Naive thymus-derived CD4-positive, alpha-beta T cell (primary cell): Measurements from ENCODE around the gene JAM3. TPM values are rescaled to one million over a fixed set of nuclear protein-coding genes. Genes with fewer than 3 reads are reported as not detected.

ENCODE experiments used
- ATAC-seq: fragments of 150-1000 bp; cut with Tn5 transposase; 2 replicates; pipeline ENCODE4 v1.10.0; 2021; ENCODE audit warnings: mild to moderate bottlenecking, moderate library complexity
- CTCF ChIA-PET: fragments of 350-600 bp; sonication (Branson Sonifier 250); formaldehyde crosslinking; loops from one replicate; lab custom pipeline; 2021; ENCODE audit warnings: antibody characterized with exemption; lab: Charles Lee
- POLR2A ChIA-PET: fragments of 350-600 bp; sonication (Branson Sonifier 250); formaldehyde crosslinking; loops from one replicate; lab custom pipeline; 2021; ENCODE audit warnings: antibody characterized with exemption, inconsistent platforms; lab: Charles Lee
- DNase-seq, 9 donors: peaks; one replicate each; pipeline versions ENCODE4 v3.0.0 to v3.0.0-alpha.2; 2020 to 2022; ENCODE audit warnings: mixed read lengths in 1 of 9
- H3K27ac ChIP-seq: one replicate; pipeline ENCODE4 v1.7.0; 2013; ENCODE audit warnings: mild to moderate bottlenecking, low read depth, low read length, moderate library complexity
- H3K27me3 ChIP-seq, 2 donors: one replicate each; pipeline ENCODE4 v1.7.0; 2013; ENCODE audit warnings: low read length in 2 of 2, mild to moderate bottlenecking in 2 of 2, moderate library complexity in 2 of 2; ENCODE audit not compliant: control insufficient read depth in 2 of 2, insufficient read depth in 2 of 2
- H3K36me3 ChIP-seq, 3 experiments: 1 replicate in 2 of 3; 2 replicates in 1 of 3; pipeline ENCODE4 v1.7.0; 2013; ENCODE audit warnings: low read length in 3 of 3, mild to moderate bottlenecking in 3 of 3, moderate library complexity in 1 of 3; ENCODE audit not compliant: insufficient read depth in 3 of 3, control insufficient read depth in 2 of 3
- H3K4me1 ChIP-seq, 2 donors: one replicate each; pipeline ENCODE4 v1.7.0; 2013; ENCODE audit warnings: low read length in 2 of 2, mild to moderate bottlenecking in 2 of 2, moderate library complexity in 1 of 2; ENCODE audit not compliant: control insufficient read depth in 2 of 2, insufficient read depth in 2 of 2
- H3K4me3 ChIP-seq: 2 replicates; pipeline ENCODE4 v1.7.0; 2013; ENCODE audit warnings: mild to moderate bottlenecking, low read length
- H3K9me3 ChIP-seq, 3 experiments: 1 replicate in 2 of 3; 2 replicates in 1 of 3; pipeline ENCODE4 v1.7.0; 2013; ENCODE audit warnings: low read length in 3 of 3; ENCODE audit not compliant: control insufficient read depth in 2 of 3
- H3K27ac Mint-ChIP-seq, 9 donors: one replicate each; pipeline ENCODE4 v1.8.0; 2020 to 2022; ENCODE audit warnings: mixed read lengths in 9 of 9, mild to moderate bottlenecking in 8 of 9, moderate library complexity in 5 of 9, inconsistent platforms in 2 of 9
- H3K27me3 Mint-ChIP-seq, 5 donors: one replicate each; pipeline ENCODE4 v1.8.0; 2021 to 2022; ENCODE audit warnings: mixed read lengths in 5 of 5, mild to moderate bottlenecking in 1 of 5
- H3K36me3 Mint-ChIP-seq, 5 donors: one replicate each; pipeline ENCODE4 v1.8.0; 2020 to 2022; ENCODE audit warnings: mixed read lengths in 5 of 5, mild to moderate bottlenecking in 3 of 5, inconsistent platforms in 1 of 5
- H3K4me1 Mint-ChIP-seq, 7 donors: one replicate each; pipeline ENCODE4 v1.8.0; 2020 to 2022; ENCODE audit warnings: mixed read lengths in 7 of 7, mild to moderate bottlenecking in 3 of 7, inconsistent platforms in 1 of 7
- H3K4me3 Mint-ChIP-seq, 10 donors: one replicate each; pipeline ENCODE4 v1.8.0; 2020 to 2022; ENCODE audit warnings: mild to moderate bottlenecking in 10 of 10, mixed read lengths in 10 of 10, moderate library complexity in 6 of 10, inconsistent platforms in 2 of 10
- H3K9me3 Mint-ChIP-seq, 11 donors: one replicate each; pipeline ENCODE4 v1.8.0; 2020 to 2022; ENCODE audit warnings: mixed read lengths in 11 of 11, mild to moderate bottlenecking in 4 of 11, inconsistent platforms in 1 of 11, moderate library complexity in 1 of 11
- intact Hi-C, 2 donors: fragments of 100-400 bp; cut with micrococcal nuclease; formaldehyde crosslinking; loops; one replicate each; pipeline ENCODE4 v1.15.1; 2023
- polyA plus RNA-seq, 2 donors: library from polyadenylated mRNA; unstranded; fragments of 300-500 nt; fragmentation: Illumina TruSeq; gene quantifications; one replicate each; pipeline ENCODE4 v1.2.3, GENCODE V29; 2021
- total RNA-seq, 6 experiments: library from RNA in 5 of 6; stranded (reverse) in 5 of 6; gene quantifications; 1 replicate in 5 of 6; 2 replicates in 1 of 6; pipeline ENCODE4 v1.2.3 and lab custom pipeline; 2021 to 2026

The JAM3 gene
- total and polyA plus RNA-seq, 7 experiments from 2014 or later, result 4.8 to 8.2 (median 6.0) TPM

GRCh38 chr11:134032501-134033091 lies 36.3 kb upstream of the JAM3 start:
- peaks cover 42 to 53% of the 10 kb centered on the region in 2 donors for H3K4me1 ChIP-seq
- Mint-ChIP-seq H3K9me3 (peaks cover 0 to 1% (median 0%) of the 10 kb centered on the region in 11 donors), H3K27me3 (peaks cover 0 to 30% (median 0%) of the 10 kb centered on the region in 5 donors), H3K36me3 (peaks cover 0 to 4% (median 0%) of the 10 kb centered on the region in 5 donors), H3K4me1 (peaks cover 37 to 87% (median 70%) of the 10 kb centered on the region in 7 donors), H3K27ac (peak overlapping the region in 5 of 9 donors; percentile 9 to 79 (median 46)), H3K4me3 (peak overlapping the region in 8 of 10 donors; percentile 6 to 90 (median 34))
- DNase-seq (peak in 1 of 9 donors; percentile 21), ATAC-seq (no peak)
- CTCF ChIA-PET, result interaction anchor here (2.0 to 2.6 kb wide), 2 partner anchors 17 to 105 kb away, joined by 6 to 7 read pairs; no protein-coding TSS in a partner anchor
- no peaks in the 10 kb centered on the region for H3K27me3 ChIP-seq
- H3K36me3 ChIP-seq, result no peaks in the 10 kb centered on the region
- no peak overlapping the region for H3K27ac ChIP-seq
- no peaks in the 10 kb centered on the region for H3K9me3 ChIP-seq
- POLR2A ChIA-PET, result interaction anchor here (1.0 to 1.4 kb wide), 5 partner anchors 8 to 71 kb away, joined by 3 to 4 read pairs (median 3); no protein-coding TSS in a partner anchor
- intact Hi-C loops, result loop anchor here in 1 of 2 donors (10.0 kb wide), 1 partner anchor 192 kb away; the partner anchor contains the start of genes NCAPD3 and VPS26B
- H3K4me3 ChIP-seq, result no peak overlapping the region

- H3K27me3 Mint-ChIP-seq, result peaks cover 0 to 26% (median 0%) of the 10 kb centered on the region in 5 donors
- peak overlapping the region; percentile 74 to 98 (median 85) for H3K27ac Mint-ChIP-seq
- H3K36me3 ChIP-seq, result no peaks in the 10 kb centered on the region
- DNase-seq (no peak), ATAC-seq (no peak)
- POLR2A ChIA-PET, result interaction anchor here (1.1 to 1.2 kb wide), 3 partner anchors 8 to 86 kb away, joined by 3 to 4 read pairs (median 4); no protein-coding TSS in a partner anchor
- H3K4me3 ChIP-seq, result no peak overlapping the region
- H3K4me1 Mint-ChIP-seq, result peaks cover 37 to 85% (median 68%) of the 10 kb centered on the region in 7 donors
- peaks cover 35 to 52% of the 10 kb centered on the region in 2 donors for H3K4me1 ChIP-seq
- no peaks in the 10 kb centered on the region for H3K27me3 ChIP-seq
- peaks cover 0 to 4% (median 0%) of the 10 kb centered on the region in 5 donors for H3K36me3 Mint-ChIP-seq
- CTCF ChIA-PET, result interaction anchor here (0.6 to 2.6 kb wide), 4 partner anchors 17 to 106 kb away, joined by 3 to 9 read pairs (median 6); no protein-coding TSS in a partner anchor
- peak overlapping the region; percentile 63 to 95 (median 75) for H3K4me3 Mint-ChIP-seq
- peaks cover 0 to 1% (median 0%) of the 10 kb centered on the region in 11 donors for H3K9me3 Mint-ChIP-seq
- intact Hi-C loops, result loop anchor here in 1 of 2 donors (10.0 kb wide), 1 partner anchor 192 kb away; the partner anchor contains the start of genes NCAPD3 and VPS26B
- H3K27ac ChIP-seq, result peak overlapping the region; percentile 67
- no peaks in the 10 kb centered on the region for H3K9me3 ChIP-seq
Observed at GRCh38 chr11:134033276-134033675, 35.6 kb upstream of the JAM3 start.

DNA sequence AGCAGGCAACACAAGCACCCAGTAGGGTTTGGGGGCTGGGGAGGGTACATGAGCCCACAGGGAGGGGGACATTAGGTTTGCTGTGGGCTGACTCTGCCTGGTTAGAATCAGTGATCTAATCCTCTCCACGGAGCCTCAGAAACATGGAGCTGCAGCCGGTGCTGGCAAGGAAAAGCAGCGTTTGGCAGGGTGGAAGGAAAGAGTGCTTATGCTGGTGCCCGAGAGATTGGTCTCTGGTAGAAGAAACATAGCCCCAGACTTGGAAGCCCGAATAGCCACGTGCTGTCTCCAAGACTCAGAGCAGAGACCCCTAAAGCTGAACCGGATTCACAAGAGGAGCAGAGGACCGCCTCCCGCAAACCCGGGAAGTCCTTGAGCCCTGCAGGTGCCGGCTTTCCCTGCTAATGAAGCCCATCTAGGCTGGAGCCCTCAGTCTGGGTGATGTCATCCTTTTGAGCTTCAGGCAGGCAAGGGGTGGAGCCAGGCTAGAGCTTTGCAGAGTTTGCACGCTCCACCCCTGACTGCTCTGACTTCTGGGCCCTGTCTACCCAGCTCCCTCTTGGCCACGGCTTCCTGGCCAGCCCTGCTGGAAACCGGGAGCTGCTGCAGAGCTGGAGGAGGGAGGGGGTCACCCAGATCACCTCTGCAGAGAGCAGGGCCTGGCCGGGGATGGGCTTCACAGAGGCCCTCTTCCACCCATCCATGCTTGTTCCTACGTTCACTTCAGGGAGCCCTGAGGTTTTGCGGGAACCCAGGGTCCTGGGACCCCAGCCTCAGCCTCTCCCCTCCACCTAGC lies 35.0 kb upstream of the JAM3 start:
- intact Hi-C loops, result loop anchor here (1.0 to 10.0 kb wide), 4 partner anchors 34 to 191 kb away; partner anchors contain the start of genes NCAPD3 (in 1 of the 2) and VPS26B (in 1 of the 2)
- Histone ChIP-seq H3K27me3 (no peaks in the 10 kb centered on the region), H3K4me1 (peaks cover 29 to 46% of the 10 kb centered on the region in 2 donors), H3K4me3 (peak overlapping the region; percentile 25), H3K36me3 (no peaks in the 10 kb centered on the region), H3K9me3 (no peaks in the 10 kb centered on the region), H3K27ac (peak overlapping the region; percentile 67)
- H3K27ac Mint-ChIP-seq, result peak overlapping the region; percentile 74 to 98 (median 85)
- H3K4me3 Mint-ChIP-seq, result peak overlapping the region; percentile 63 to 95 (median 75)
- peaks cover 33 to 79% (median 65%) of the 10 kb centered on the region in 7 donors for H3K4me1 Mint-ChIP-seq
- POLR2A ChIA-PET, result interaction anchor here (0.7 to 1.2 kb wide), 5 partner anchors 8 to 87 kb away, joined by 3 to 4 read pairs (median 3); partner anchors contain the start of gene JAM3
- CTCF ChIA-PET, result interaction anchor here (0.6 to 2.0 kb wide), 5 partner anchors 9 to 106 kb away, joined by 3 to 9 read pairs (median 5); no protein-coding TSS in a partner anchor
- ATAC-seq, result peak; percentile 77
- peaks cover 0 to 24% (median 0%) of the 10 kb centered on the region in 5 donors for H3K27me3 Mint-ChIP-seq
- H3K36me3 Mint-ChIP-seq, result peaks cover 0 to 4% (median 0%) of the 10 kb centered on the region in 5 donors
- peak in 8 of 9 donors; percentile 38 to 74 (median 60) for DNase-seq
- H3K9me3 Mint-ChIP-seq, result peaks cover 0 to 1% (median 0%) of the 10 kb centered on the region in 11 donors

DNA sequence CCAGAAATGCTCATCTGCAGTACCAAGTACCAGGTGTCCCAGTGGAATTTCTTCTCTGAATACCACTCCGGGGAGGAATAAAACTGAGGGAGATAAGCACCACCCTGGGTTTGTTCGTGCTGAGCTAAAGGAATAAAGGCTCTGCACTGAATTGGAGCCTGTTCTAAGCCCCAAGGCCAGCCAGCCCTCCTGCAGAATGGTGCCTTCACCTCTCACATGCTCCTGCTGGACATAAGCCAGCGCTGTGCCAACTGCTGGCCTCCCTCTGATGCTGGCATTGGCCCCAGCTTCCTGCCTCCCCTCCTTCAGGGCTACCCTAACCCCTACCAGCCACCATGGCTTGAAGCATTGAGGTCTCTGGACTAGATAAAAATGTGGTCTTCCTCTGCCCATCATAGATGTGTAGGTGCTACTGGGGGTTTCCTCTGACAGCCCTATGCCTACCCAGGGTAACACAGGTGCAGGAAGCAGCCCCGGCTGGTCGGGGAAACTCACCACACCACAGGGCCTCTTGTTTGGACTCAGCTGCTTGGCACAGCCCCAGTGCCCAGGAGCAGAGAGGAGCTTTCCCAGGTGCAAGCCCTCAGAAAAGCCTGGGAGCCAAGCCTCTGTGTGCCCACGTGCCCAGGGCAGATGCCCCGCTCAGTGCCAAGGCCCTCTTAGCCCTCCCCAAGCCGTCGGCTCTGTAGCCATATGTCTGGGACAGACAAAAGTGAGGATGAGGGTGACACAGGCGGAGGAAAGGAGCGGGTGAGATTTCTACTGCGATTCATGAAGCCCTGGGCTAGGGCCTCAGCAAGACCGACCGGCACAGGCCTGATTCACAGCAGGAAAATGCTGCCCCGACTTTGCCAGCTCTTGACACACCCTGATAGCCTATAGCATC lies 34.1 kb upstream of the JAM3 start:
- no peaks in the 10 kb centered on the region for H3K36me3 ChIP-seq
- ChIA-PET CTCF (interaction anchor here (0.8 to 1.4 kb wide), 3 partner anchors 9 to 86 kb away, joined by 4 to 9 read pairs (median 5); no protein-coding TSS in a partner anchor), POLR2A (interaction anchor here (0.7 to 1.3 kb wide), 6 partner anchors 9 to 106 kb away, joined by 3 to 5 read pairs (median 4); partner anchors contain the start of gene JAM3)
- peaks cover 28 to 41% of the 10 kb centered on the region in 2 donors for H3K4me1 ChIP-seq
- H3K27me3 Mint-ChIP-seq, result peaks cover 0 to 16% (median 0%) of the 10 kb centered on the region in 5 donors
- no peak overlapping the region for H3K27ac ChIP-seq
- ATAC-seq, result no peak
- H3K9me3 ChIP-seq, result no peaks in the 10 kb centered on the region
- peak overlapping the region; percentile 21 to 98 (median 90) for H3K27ac Mint-ChIP-seq
- no peak overlapping the region for H3K4me3 ChIP-seq
- no peaks in the 10 kb centered on the region for H3K27me3 ChIP-seq
- H3K4me1 Mint-ChIP-seq, result peaks cover 33 to 71% (median 58%) of the 10 kb centered on the region in 7 donors
- H3K9me3 Mint-ChIP-seq, result peaks cover 0 to 1% (median 0%) of the 10 kb centered on the region in 11 donors
- H3K36me3 Mint-ChIP-seq, result peaks cover 0 to 4% (median 0%) of the 10 kb centered on the region in 5 donors
- no peak for DNase-seq
- intact Hi-C loops, result loop anchor here (1.0 to 10.0 kb wide), 5 partner anchors 34 to 298 kb away; partner anchors contain the start of genes GLB1L2 (in 1 of the 2), NCAPD3 (in 1 of the 2) and VPS26B (in 1 of the 2)
- peak overlapping the region; percentile 76 to 95 (median 92) for H3K4me3 Mint-ChIP-seq

DNA sequence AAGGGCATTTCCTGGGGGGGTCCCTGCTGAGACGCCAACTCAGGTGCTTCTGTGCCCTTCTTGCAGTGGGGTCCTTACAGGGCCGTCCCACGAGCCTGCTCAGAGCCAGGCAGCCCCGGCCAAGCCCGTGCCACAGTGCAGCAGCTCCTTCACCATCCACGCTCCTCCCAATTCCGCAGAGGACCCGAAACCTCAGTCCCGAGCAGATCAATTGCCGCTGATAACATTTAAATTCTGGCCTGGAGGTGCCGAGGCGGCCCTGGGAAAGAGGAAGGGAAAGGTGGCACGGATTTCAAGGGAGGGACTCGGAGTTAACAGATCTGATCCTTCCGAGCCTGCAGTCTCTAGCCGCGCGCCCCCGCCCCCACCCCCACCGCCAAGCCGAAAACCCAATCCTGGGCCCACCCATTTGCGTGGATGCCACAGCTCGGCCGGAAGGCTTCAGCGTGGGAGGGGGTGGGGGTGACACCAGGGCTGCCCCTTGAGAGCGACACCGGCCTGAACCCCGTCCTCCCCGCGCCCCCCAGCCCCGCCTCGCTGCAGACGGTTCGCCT lies 32.3 kb upstream of the JAM3 start:
- ChIA-PET POLR2A (interaction anchor here (1.1 to 3.7 kb wide), 5 partner anchors 8 to 108 kb away, joined by 3 to 18 read pairs (median 9); partner anchors contain the start of gene IGSF9B), CTCF (interaction anchor here (0.7 to 1.4 kb wide), 2 partner anchors 68 to 109 kb away, joined by 4 read pairs; no protein-coding TSS in a partner anchor)
- H3K27ac ChIP-seq, result peak overlapping the region; percentile 96
- peak overlapping the region; percentile 86 to 98 (median 96) for H3K27ac Mint-ChIP-seq
- ATAC-seq (peak; percentile 36), DNase-seq (peak in 3 of 9 donors; percentile 18 to 22 (median 21))
- H3K27me3 Mint-ChIP-seq, result peaks cover 0 to 9% (median 0%) of the 10 kb centered on the region in 5 donors
- H3K4me1 ChIP-seq, result peaks cover 28 to 41% of the 10 kb centered on the region in 2 donors
- peaks cover 0 to 1% (median 0%) of the 10 kb centered on the region in 11 donors for H3K9me3 Mint-ChIP-seq
- H3K9me3 ChIP-seq, result no peaks in the 10 kb centered on the region
- H3K27me3 ChIP-seq, result no peaks in the 10 kb centered on the region
- peaks cover 33 to 58% (median 52%) of the 10 kb centered on the region in 7 donors for H3K4me1 Mint-ChIP-seq
- intact Hi-C loops, result loop anchor here (1.0 to 10.0 kb wide), 11 partner anchors 9 to 296 kb away; partner anchors contain the start of genes GLB1L2 (in 2 of the 2), JAM3 (in 2 of the 2), VPS26B (in 2 of the 2) and ACAD8 (in 1 of the 2)
- H3K36me3 Mint-ChIP-seq, result peaks cover 0 to 4% (median 0%) of the 10 kb centered on the region in 5 donors
- H3K4me3 ChIP-seq, result peak overlapping the region; percentile 72
- peak overlapping the region; percentile 90 to 95 (median 93) for H3K4me3 Mint-ChIP-seq
- H3K36me3 ChIP-seq, result no peaks in the 10 kb centered on the region
